Forelimb muscle (tissue), 1 donor: ENCODE measurements around the gene SERPINA12. TPM values are rescaled to one million over a fixed set of nuclear protein-coding genes. Genes with fewer than 3 reads are reported as not detected.

ENCODE experiments used
- polyA plus RNA-seq: library from polyadenylated mRNA; unstranded; fragments of 120-200 nt; gene quantifications from one replicate; pipeline ENCODE4 v1.2.1, GENCODE V29; 2013; ENCODE audit not compliant: insufficient read length

SERPINA12 gene
- polyA plus RNA-seq, 1 donor: not detected

Other genes with a start within 250 kb of the SERPINA12 start
- 0.03 TPM for gene SERPINA10, start 216.2 kb downstream of the SERPINA12 start, polyA plus RNA-seq
- not detected for gene SERPINA6, start 186.1 kb downstream of the SERPINA12 start, polyA plus RNA-seq
- not detected for gene SERPINA2, start 142.8 kb downstream of the SERPINA12 start, polyA plus RNA-seq
- 0.39 TPM for gene SERPINA1, start 120.9 kb downstream of the SERPINA12 start, polyA plus RNA-seq
- not detected for gene SERPINA11, start 56.7 kb downstream of the SERPINA12 start, polyA plus RNA-seq
- not detected for gene SERPINA9, start 33.3 kb downstream of the SERPINA12 start, polyA plus RNA-seq
- not detected for gene SERPINA4, start 52.0 kb upstream of the SERPINA12 start, polyA plus RNA-seq
- gene SERPINA5, start 72.0 kb upstream of the SERPINA12 start, polyA plus RNA-seq: not detected
- gene SERPINA3, start 102.9 kb upstream of the SERPINA12 start, polyA plus RNA-seq: not detected